GM19238 (cell line): ENCODE data around the gene PSMD6.
A peak's percentile ranks its signal among the peaks of the same experiment; 100 is the strongest.

Experiments used
- DNase-seq: peaks from one replicate; pipeline ENCODE4 v3.0.0; 2011; ENCODE audit warnings: low spot score; ENCODE audit not compliant: insufficient read length

The PSMD6 gene

GRCh38 chr3:64009528-64009927 is 13.8 kb downstream of the PSMD6 start:
- DNase-seq, result no peak

GRCh38 chr3:64008487-64009351 is 14.6 kb downstream of the PSMD6 start:
- DNase-seq, result no peak

GRCh38 chr3:64008017-64008416 is 15.3 kb downstream of the PSMD6 start:
- no peak for DNase-seq

- no peak for DNase-seq
Measured at GRCh38 chr3:64003589-64003988, 19.7 kb downstream of the PSMD6 start.

GRCh38 chr3:64002233-64002632 is 21.1 kb downstream of the PSMD6 start:
- no peak for DNase-seq

- no peak for DNase-seq
Measured at GRCh38 chr3:64000453-64001055, 22.7 kb downstream of the PSMD6 start.

- no peak for DNase-seq
Measured at GRCh38 chr3:63998852-63999754, 24.2 kb downstream of the PSMD6 start.

- DNase-seq, result no peak
Measured at GRCh38 chr3:63995086-63995485, 28.2 kb downstream of the PSMD6 start.

- DNase-seq, result peak; percentile 42
Measured at GRCh38 chr3:63993653-63994079, 29.6 kb downstream of the PSMD6 start.

GRCh38 chr3:63992516-63993209 is 30.6 kb downstream of the PSMD6 start:
- no peak for DNase-seq

GRCh38 chr3:63991666-63992065 is 31.6 kb downstream of the PSMD6 start:
- DNase-seq, result no peak

- no peak for DNase-seq
Measured at GRCh38 chr3:63990733-63991132, 32.6 kb downstream of the PSMD6 start.

- no peak for DNase-seq
Measured at GRCh38 chr3:63990204-63990603, 33.1 kb downstream of the PSMD6 start.

- no peak for DNase-seq
Measured at GRCh38 chr3:63988943-63989342, 34.4 kb downstream of the PSMD6 start.

GRCh38 chr3:63986831-63987230 is 36.5 kb downstream of the PSMD6 start:
- no peak for DNase-seq

- no peak for DNase-seq
Measured at GRCh38 chr3:63986146-63986545, 37.1 kb downstream of the PSMD6 start.

- no peak for DNase-seq
Measured at GRCh38 chr3:63984391-63984790, 38.9 kb downstream of the PSMD6 start.

- DNase-seq, result no peak
Measured at GRCh38 chr3:63981980-63982379, 41.3 kb downstream of the PSMD6 start.

GRCh38 chr3:63980830-63981498 is 42.3 kb downstream of the PSMD6 start:
- DNase-seq, result no peak

GRCh38 chr3:63980019-63980418 is 43.3 kb downstream of the PSMD6 start:
- DNase-seq, result no peak
